ENCODE data around the gene DXO.

The DXO gene

DNA sequence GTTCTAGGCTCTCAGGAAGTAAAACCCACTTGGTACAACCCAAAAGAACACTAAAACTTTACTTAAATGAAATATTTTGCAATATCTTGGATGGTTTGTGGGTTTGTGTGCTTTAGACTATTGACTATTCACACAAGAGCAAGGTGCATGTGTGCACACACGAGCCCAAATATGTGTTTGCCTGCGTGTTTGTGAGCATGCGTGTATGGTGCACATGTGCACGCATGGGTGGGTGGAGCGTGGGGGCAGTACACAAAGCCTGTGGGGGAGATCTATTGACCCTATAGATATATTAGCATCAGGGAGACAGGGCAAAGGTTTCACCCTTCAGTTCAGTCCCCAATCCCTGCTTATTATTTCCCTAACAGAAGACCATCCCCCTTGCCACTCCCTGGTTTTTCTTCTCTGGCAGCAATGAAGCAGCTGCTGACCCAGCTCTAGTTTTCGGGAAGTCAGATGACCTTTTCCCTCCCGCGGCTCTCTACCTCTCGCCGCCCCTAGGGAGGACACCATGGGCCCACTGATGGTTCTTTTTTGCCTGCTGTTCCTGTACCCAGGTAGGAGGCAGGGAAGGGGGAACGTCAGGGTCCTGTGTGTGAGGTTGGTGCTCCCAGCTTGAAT lies 44.6 kb downstream of the DXO start, which contains the start of gene C2:
Gene C2, plus strand, starts transcription at position 476 of the 621 bp plus-strand sequence. Its CDS starts 36 bp downstream, at position 512.
- H3K4me3 ChIP-seq (ENCODE audit: low read length): no peak within 1 kb of the TSS
- no peak for TF ChIP-seq ZNF274 (IDR thresholded peaks at IDR 0.05; ENCODE audit: low read depth, low read length)

DNA sequence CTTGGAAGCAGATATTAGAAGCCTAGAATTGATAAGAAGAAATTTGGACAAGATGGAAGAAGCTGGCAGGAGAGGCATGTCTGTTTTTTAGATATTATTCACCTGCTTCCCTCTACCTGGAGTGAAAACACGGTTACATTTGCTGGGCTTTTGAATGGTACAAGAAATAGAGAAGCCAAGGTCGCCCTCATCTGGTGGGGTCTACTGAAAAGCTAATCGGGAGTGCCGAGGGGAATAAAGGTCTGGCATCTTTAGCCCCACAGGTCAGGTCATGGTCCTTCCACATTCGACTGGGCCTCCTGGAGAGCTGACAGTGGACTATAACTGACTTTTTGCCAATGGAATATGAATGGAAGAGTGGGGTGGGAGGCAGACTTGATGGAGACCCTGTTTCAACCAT lies 49.0 kb downstream of the DXO start:
- TF ChIP-seq ZNF274 (IDR thresholded peaks at IDR 0.05; ENCODE audit: low read depth, low read length): no peak
- no peak overlapping the region for H3K4me3 ChIP-seq (ENCODE audit: low read length)

DNA sequence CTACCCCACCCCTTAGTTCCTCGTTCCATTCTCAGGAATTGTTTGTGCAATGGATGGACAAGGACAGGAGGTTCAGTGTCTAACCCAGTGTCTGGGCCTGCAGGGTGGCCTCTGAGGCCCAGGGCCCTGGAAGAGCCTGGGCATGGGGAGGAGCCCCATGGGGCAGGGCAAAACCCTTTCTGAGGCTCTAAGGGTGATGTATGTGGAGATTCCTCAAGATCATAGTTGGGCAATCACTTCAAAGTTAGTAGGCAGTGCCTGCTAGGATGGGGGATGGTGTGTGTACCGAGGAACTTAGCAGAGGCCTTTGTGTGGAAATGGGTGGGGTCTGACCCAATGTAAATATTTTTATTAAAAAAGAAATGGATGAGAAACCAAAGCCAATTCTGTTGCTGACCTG lies 51.1 kb downstream of the DXO start:
- TF ChIP-seq ZNF274 (IDR thresholded peaks at IDR 0.05; ENCODE audit: low read depth, low read length): no peak
- H3K4me3 ChIP-seq (ENCODE audit: low read length): no peak overlapping the region

Measured in GM08714 (cell line).